Aortic smooth muscle cell (primary cell): ENCODE results near the gene RBMY1J. TPM values are rescaled to one million over a fixed set of nuclear protein-coding genes. Genes with fewer than 3 reads are reported as not detected.

Source experiments
- total RNA-seq: library from RNA; depleted of rRNA; stranded (reverse); fragments of >200 nt; gene quantifications from 2 replicates; pipeline ENCODE4 v1.2.3, GENCODE V29; 2014

RBMY1J gene
- not detected in 2 replicates for total RNA-seq

GRCh38 chrY:22403110-22403509 lies at the start of gene RBMY1J:
TSS of gene RBMY1J (plus strand) at chrY:22403410. CDS start at chrY:22405448, 2,038 bp downstream.

Other genes starting within 250 kb of the RBMY1J start
- gene RBMY1F, start 220.5 kb upstream of the RBMY1J start, total RNA-seq, result not detected in 2 replicates